ENCODE results near the gene UBE2G2. TPM values are rescaled to one million over a fixed set of nuclear protein-coding genes. Genes with fewer than 3 reads are reported as not detected.

The UBE2G2 gene
- total and polyA plus RNA-seq, 2 donors (not counting 3 experiments of a cell fraction or from before 2014, with no cell fraction given), result 95.0 to 114 TPM

DNA sequence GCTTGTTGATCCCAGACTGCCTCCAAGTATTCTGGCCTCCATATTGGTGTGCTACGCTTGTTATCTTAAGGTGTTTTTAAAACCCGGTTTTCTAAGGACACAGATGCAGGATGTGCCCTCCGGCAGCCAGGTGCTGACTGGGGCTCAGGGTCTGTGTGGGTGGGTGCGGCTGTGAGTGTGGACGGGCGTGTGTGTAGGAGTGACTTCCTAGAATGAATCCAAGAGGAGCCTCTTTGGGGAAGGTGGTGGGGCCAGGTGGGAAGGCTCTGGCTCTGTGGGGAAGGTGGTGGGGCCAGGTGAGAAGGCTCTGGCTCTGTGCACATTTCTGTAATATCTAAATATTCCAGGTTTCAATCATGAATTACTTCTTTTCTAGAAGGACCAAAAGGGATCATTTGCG, 77.4 kb downstream of the UBE2G2 start:
- ChIA-PET CTCF (interaction anchor here (0.8 to 1.1 kb wide), 2 partner anchors 17 to 18 kb away, joined by 3 to 4 read pairs; no protein-coding TSS in a partner anchor), POLR2A (no interaction called here)
- TF ChIP-seq, protein P1, sequence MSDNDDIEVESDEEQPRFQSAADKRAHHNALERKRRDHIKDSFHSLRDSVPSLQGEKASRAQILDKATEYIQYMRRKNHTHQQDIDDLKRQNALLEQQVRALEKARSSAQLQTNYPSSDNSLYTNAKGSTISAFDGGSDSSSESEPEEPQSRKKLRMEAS (IDR thresholded peaks at IDR 0.05; ENCODE audit: insufficient read depth, insufficient read length), result no peak
- TF ChIP-seq POLR2AphosphoS5 (IDR thresholded peaks at IDR 0.05; ENCODE audit: insufficient read depth, low read depth, low read length), result no peak
- no peak for TF ChIP-seq JUN (IDR thresholded peaks at IDR 0.05; ENCODE audit: borderline replicate concordance, insufficient read depth, insufficient read length, low read depth)
- TF ChIP-seq MYC (IDR thresholded peaks at IDR 0.05; ENCODE audit: low read depth, low read length), result no peak
- no peak for TF ChIP-seq EZH2 (IDR thresholded peaks at IDR 0.05; ENCODE audit: borderline replicate concordance, low read depth, low read length, severe bottlenecking)
- TF ChIP-seq GATA2 (IDR thresholded peaks at IDR 0.05; ENCODE audit: insufficient read depth, insufficient read length, low read depth, low read length), result no peak
- no peak for TF ChIP-seq POLR2A (IDR thresholded peaks at IDR 0.05; ENCODE audit: low read depth, low read length)
- TF ChIP-seq, protein P2, sequence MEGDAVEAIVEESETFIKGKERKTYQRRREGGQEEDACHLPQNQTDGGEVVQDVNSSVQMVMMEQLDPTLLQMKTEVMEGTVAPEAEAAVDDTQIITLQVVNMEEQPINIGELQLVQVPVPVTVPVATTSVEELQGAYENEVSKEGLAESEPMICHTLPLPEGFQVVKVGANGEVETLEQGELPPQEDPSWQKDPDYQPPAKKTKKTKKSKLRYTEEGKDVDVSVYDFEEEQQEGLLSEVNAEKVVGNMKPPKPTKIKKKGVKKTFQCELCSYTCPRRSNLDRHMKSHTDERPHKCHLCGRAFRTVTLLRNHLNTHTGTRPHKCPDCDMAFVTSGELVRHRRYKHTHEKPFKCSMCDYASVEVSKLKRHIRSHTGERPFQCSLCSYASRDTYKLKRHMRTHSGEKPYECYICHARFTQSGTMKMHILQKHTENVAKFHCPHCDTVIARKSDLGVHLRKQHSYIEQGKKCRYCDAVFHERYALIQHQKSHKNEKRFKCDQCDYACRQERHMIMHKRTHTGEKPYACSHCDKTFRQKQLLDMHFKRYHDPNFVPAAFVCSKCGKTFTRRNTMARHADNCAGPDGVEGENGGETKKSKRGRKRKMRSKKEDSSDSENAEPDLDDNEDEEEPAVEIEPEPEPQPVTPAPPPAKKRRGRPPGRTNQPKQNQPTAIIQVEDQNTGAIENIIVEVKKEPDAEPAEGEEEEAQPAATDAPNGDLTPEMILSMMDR (IDR thresholded peaks at IDR 0.05; ENCODE audit: extremely low read depth in 1 of 2, insufficient read depth in 1 of 2, low read depth in 1 of 2, low read length in 2 of 2), result no peak
- no peak for TF ChIP-seq FOS (IDR thresholded peaks at IDR 0.05; ENCODE audit: borderline replicate concordance, insufficient read depth, low read length)
- intact Hi-C loops (cut with micrococcal nuclease), result no loop called here
- no peak overlapping the region for H2AFZ ChIP-seq (ENCODE audit: low read depth, low read length)
- DNase-seq (ENCODE audit: low read depth, low spot score) (no peak), FAIRE-seq (no peak)
- no peaks in the 10 kb centered on the region for H3K79me2 ChIP-seq (ENCODE audit: control insufficient read depth, insufficient read depth, low read length)
- H3K4me3 ChIP-seq (replicated peaks in 1 of 3; ENCODE audit: insufficient read depth in 1 of 3, low read depth in 1 of 3, low read length in 3 of 3), result no peak overlapping the region
- no peak overlapping the region for H3K4me2 ChIP-seq (ENCODE audit: insufficient read depth, low read length)
- no peaks in the 10 kb centered on the region for H3K9me1 ChIP-seq (replicated peaks; ENCODE audit: control insufficient read depth, extremely low read depth, insufficient read depth, low read length)
- H3K27me3 ChIP-seq (ENCODE audit: control insufficient read depth in 2 of 2, insufficient read depth in 2 of 2, low read length in 2 of 2), result peaks cover 33 to 50% of the 10 kb centered on the region in 2 experiments
- no peak overlapping the region for H3K9ac ChIP-seq (replicated peaks; ENCODE audit: extremely low read depth, insufficient read depth, low read length)
- no TSS peak for BruUV-seq (replicated peaks)
- H3K36me3 ChIP-seq (ENCODE audit: control insufficient read depth in 2 of 2, extremely low read depth in 1 of 2, insufficient read depth in 2 of 2, low read length in 2 of 2), result no peaks in the 10 kb centered on the region
- H3K9me3 ChIP-seq (replicated peaks; ENCODE audit: control insufficient read depth, insufficient read depth, low read length), result no peaks in the 10 kb centered on the region
- H3K27ac ChIP-seq (ENCODE audit: insufficient read depth, low read depth, low read length), result no peak overlapping the region
- no peaks in the 10 kb centered on the region for H3K4me1 ChIP-seq (ENCODE audit: control insufficient read depth, extremely low read depth, insufficient read depth, low read length)
- no peaks in the 10 kb centered on the region for H4K20me1 ChIP-seq (replicated peaks; ENCODE audit: control insufficient read depth, extremely low read depth, insufficient read depth, low read length)
- dilution Hi-C loops (cut with MboI; ENCODE audit: extremely low pct_ligation_motif_present, low sequenced_read_pairs), result no loop called here
